ENCODE measurements around the gene PLA2R1.
A peak's percentile ranks its signal among the peaks of the same experiment; 100 is the strongest.

The PLA2R1 gene

DNA sequence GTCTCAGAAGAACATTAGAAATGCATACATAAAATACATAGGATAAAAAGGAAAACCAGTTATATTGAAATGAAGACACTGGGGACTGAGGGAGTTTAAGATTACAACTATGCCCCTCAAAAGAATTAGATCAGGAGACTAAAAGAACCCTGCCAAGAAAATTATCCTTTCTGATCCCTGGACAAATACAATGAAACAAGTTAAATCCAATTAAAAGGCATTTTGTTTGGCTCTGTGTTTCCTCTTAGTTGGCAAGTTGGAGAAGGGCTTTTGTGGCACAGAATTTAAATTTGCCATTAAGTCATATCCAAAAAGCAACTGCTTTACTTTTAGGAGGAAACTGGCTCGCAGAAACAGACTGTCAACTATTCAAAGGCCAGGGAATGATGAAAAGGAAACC, 165.3 kb downstream of the PLA2R1 start:
- TF ChIP-seq, protein P1, sequence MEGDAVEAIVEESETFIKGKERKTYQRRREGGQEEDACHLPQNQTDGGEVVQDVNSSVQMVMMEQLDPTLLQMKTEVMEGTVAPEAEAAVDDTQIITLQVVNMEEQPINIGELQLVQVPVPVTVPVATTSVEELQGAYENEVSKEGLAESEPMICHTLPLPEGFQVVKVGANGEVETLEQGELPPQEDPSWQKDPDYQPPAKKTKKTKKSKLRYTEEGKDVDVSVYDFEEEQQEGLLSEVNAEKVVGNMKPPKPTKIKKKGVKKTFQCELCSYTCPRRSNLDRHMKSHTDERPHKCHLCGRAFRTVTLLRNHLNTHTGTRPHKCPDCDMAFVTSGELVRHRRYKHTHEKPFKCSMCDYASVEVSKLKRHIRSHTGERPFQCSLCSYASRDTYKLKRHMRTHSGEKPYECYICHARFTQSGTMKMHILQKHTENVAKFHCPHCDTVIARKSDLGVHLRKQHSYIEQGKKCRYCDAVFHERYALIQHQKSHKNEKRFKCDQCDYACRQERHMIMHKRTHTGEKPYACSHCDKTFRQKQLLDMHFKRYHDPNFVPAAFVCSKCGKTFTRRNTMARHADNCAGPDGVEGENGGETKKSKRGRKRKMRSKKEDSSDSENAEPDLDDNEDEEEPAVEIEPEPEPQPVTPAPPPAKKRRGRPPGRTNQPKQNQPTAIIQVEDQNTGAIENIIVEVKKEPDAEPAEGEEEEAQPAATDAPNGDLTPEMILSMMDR (IDR thresholded peaks at IDR 0.05; ENCODE audit: low read depth, low read length, missing control alignments): no peak
- H3K4me3 ChIP-seq (ENCODE audit: low read depth, low read length): no peak overlapping the region
- DNase-seq (ENCODE audit: low read depth): no peak

DNA sequence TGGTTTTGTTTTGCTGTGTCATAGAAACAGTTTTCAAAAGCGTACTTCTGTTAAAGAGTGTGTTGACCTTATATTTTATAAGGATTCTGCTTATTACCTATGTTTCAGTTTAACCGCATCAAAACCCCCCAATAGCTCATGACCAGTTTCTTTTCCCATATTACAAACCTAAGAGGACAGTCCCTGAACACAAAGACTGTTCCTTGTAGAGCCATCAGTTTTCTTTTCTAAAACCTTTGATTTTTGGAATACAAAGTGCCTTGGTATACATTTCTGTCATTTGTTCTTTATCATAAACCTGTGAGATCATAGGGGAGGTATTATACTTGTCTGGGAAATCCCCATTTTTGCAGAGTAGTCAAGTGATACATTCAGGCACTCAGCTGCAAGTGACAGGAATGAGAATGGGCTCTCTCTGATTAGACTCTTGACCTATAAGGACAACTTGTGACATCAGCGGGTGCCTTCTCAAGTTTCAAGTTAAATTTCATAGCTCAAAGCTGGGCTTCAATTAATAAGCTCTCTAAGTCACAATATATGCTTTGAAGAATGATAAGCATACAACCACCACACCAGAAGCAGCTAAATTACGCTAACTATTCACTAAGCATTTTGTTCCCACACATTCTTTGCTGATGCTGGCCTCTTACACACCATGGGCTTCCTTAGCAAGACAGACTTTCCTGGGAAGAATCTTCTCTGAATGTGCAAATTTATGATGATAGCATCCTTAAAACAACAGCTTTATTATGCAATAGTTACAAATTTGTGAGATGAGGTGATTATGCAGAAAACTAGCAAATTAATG, 167.0 kb downstream of the PLA2R1 start:
- TF ChIP-seq, protein P1 (IDR thresholded peaks at IDR 0.05; ENCODE audit: low read depth, low read length, missing control alignments): no peak
- DNase-seq (ENCODE audit: low read depth): peak; percentile 55
- H3K4me3 ChIP-seq (ENCODE audit: low read depth, low read length): no peak overlapping the region

DNA sequence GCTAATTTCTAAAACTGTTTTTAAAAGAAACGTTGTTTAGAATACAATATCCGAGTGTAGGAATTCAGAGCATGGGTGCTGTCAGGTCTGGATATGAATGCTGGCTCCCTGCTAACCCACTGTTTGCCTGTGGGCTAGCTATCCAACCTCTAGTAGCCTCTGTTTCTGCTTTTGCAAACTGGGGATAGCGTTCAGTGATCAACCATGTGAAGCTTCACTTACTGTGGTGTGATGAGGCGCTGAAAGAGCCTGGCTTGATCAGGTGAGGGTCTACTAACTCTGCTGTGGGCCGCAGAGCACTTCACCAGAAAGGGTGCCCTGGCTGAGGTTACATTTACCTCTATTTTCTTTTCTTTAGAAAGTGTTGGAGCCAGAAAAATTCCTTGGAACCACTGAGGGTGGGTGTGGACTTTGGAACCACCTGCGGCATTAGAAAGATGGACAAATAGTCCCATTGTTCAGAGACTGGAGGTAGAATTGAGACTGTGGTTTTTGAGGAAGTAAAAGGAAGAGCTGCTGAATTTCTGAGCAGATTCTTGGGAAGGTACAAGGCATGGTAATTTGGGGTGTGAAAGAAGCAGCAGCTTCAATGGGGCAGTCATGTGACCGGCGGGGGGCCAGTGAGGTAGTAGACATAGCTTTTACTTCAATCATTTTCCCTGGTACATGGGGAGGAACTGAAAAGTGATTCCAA, 168.1 kb downstream of the PLA2R1 start:
- DNase-seq (ENCODE audit: low read depth): no peak
- no peak overlapping the region for H3K4me3 ChIP-seq (ENCODE audit: low read depth, low read length)
- TF ChIP-seq, protein P1 (IDR thresholded peaks at IDR 0.05; ENCODE audit: low read depth, low read length, missing control alignments): no peak

DNA sequence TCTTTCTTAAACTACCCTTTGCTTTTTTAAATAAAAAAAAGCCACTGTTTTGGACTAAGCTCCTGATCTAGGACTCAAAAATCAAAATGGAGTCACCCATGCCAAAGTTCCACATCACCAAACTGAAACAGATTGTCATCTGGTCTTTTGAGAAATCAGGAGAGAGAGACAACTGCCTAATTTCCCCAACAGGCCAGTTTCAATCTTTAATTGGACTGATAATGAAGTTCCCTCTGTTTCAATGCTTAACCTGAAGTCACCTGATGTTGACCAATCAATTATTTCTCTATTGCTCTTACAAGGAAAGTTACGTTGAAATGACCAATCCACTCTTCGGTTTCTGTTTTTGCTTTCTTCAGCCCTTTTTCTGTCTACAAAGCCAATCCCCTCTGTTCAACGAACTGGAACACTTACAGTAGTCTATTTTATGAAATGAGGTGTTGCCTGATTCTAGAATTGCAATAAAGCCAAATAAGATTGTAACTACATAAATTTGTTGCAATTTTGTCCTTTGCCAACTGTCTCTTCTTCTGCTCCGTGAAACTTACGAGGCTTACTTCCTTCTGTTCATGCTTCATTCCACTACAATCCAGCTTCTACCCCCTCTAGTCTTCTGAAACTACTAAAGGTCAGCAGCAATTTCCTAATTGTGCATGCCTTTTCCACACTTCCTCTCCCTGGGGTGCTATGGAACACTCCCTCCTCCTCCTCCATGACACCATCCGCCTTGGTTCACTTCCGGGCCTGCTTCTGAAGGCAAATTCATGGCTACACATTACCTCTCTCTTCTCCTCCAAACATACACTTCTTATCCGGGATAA, 169.2 kb downstream of the PLA2R1 start:
- DNase-seq (ENCODE audit: low read depth): no peak

DNA sequence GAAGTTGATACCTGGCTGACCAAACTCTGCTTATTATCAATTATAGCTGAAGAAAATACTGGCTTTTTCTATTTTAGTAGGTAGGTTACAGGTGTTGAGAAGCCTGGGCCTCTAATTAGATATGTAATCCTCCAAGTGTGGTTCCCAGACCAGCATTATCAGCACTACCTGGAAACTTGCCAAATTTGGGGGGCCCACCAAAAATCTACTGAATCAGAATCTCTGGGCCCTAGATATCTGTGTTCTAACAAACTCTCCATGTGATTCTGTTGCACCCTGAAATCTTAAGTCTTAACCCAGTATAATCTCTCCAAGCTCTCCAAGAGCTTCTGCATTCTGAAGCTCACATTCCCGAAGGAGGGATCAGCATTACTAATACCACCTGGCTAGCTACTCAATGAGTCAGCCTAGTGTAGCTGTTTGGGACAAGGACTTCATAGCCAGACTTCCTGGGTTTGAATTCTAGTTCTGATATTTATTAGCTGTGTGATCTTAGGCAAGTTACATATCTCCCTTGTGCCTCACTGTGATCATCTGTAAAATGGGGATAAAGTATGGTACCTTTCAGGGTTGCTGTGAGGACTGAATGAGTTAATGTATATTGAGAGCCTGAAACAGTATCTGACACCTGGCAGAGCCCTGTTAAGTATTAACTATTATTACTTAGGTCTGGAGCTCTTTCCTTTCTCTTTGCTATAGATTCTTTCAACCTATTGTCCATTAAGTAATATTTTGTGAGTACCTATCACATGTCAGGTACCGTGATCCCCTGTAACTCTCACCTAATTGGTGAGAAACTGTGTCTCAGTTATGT, 170.3 kb downstream of the PLA2R1 start:
- DNase-seq (ENCODE audit: low read depth): no peak
- TF ChIP-seq, protein P1 (IDR thresholded peaks at IDR 0.05; ENCODE audit: low read depth, low read length, missing control alignments): no peak

More for the DNA sequence above, 169.2 kb downstream of the PLA2R1 start:
- no peak overlapping the region for H3K4me3 ChIP-seq (ENCODE audit: low read depth, low read length)
- TF ChIP-seq, protein P1 (IDR thresholded peaks at IDR 0.05; ENCODE audit: low read depth, low read length, missing control alignments): no peak

DNA sequence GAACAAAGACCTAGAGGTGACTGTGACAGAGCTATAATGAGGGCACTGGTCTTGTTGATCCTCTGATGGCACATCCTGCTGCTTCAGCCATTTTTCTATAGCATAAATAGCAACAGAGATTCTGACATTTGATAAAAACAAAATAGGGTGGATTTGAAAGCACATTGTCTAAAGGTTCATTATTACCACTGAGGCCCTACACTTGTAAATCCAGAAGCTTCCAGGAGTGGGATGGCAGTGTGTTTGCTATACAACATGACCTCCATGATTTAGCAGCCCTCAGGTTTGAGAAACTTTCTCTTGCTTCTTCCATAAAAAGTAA, 171.2 kb downstream of the PLA2R1 start:
- TF ChIP-seq, protein P1 (IDR thresholded peaks at IDR 0.05; ENCODE audit: low read depth, low read length, missing control alignments): no peak
- H3K4me3 ChIP-seq (ENCODE audit: low read depth, low read length): no peak overlapping the region
- no peak for DNase-seq (ENCODE audit: low read depth)

More for the DNA sequence above, 170.3 kb downstream of the PLA2R1 start:
- H3K4me3 ChIP-seq (ENCODE audit: low read depth, low read length): no peak overlapping the region
